ENCODE data around the gene RGS10.

RGS10 gene

GRCh38 chr10:119480667-119481066 is 61.9 kb downstream of the RGS10 start:
- H3K36me3 ChIP-seq (ENCODE audit: control insufficient read depth in 2 of 2, insufficient read depth in 1 of 2, low read length in 2 of 2): no peaks in the 10 kb centered on the region
- H3K27ac ChIP-seq (ENCODE audit: extremely low read depth, low read depth, low read length): no peak overlapping the region
- H3K4me3 ChIP-seq (ENCODE audit: low read depth, low read length): no peak overlapping the region
- H3K9me3 ChIP-seq (ENCODE audit: control insufficient read depth, insufficient read depth, low read depth, low read length): no peaks in the 10 kb centered on the region
- TF ChIP-seq GLIS2 (tag by site-specific recombination; IDR thresholded peaks at IDR 0.05): no peak
- no peak for TF ChIP-seq KLF1 (tag by site-specific recombination; IDR thresholded peaks at IDR 0.05)
- TF ChIP-seq TCF7L2 (IDR thresholded peaks at IDR 0.05; ENCODE audit: borderline replicate concordance, low read depth, low read length): no peak
- TF ChIP-seq ZNF473 (tag by site-specific recombination; IDR thresholded peaks at IDR 0.05): no peak
- TF ChIP-seq BCL11A (tag by site-specific recombination; IDR thresholded peaks at IDR 0.05; ENCODE audit: low read depth): no peak
- no peak for TF ChIP-seq ZNF426 (tag by site-specific recombination; IDR thresholded peaks at IDR 0.05)
- TF ChIP-seq HOXA7 (CRISPR knock-in tag; IDR thresholded peaks at IDR 0.05; ENCODE audit: borderline replicate concordance): no peak
- no peak for TF ChIP-seq PATZ1 (tag by site-specific recombination; IDR thresholded peaks at IDR 0.05)
- TF ChIP-seq ZNF292 (tag by site-specific recombination; IDR thresholded peaks at IDR 0.05; ENCODE audit: borderline replicate concordance, low read depth): no peak
- H3K4me1 ChIP-seq (ENCODE audit: control insufficient read depth, insufficient read depth, low read length): no peaks in the 10 kb centered on the region
- ChIA-PET POLR2A (interaction anchor here (0.7 kb wide), 1 partner anchor 11 kb away, joined by 5 read pairs; no protein-coding TSS in a partner anchor), CTCF (no interaction called here)

GRCh38 chr10:119479532-119479931 is 63.0 kb downstream of the RGS10 start:
- no peak for TF ChIP-seq ZNF624 (tag by site-specific recombination; IDR thresholded peaks at IDR 0.05)
- no peak for TF ChIP-seq ZNF23 (tag by site-specific recombination; IDR thresholded peaks at IDR 0.05; ENCODE audit: borderline replicate concordance)
- no peak for TF ChIP-seq ZNF280D (tag by site-specific recombination; IDR thresholded peaks at IDR 0.05)
- no peak for TF ChIP-seq ZNF629 (tag by site-specific recombination; IDR thresholded peaks at IDR 0.05)
- peak; percentile 35; the same call in 1 of the 2 replicates for TF ChIP-seq GLIS1 (tag by site-specific recombination; IDR thresholded peaks at IDR 0.05)
- TF ChIP-seq ZNF16 (tag by site-specific recombination; IDR thresholded peaks at IDR 0.05; ENCODE audit: low read depth): no peak
- TF ChIP-seq ZFHX2 (tag by site-specific recombination; conservative IDR thresholded peaks at IDR 0.05): no peak
- TF ChIP-seq ZIC2 (tag by site-specific recombination; IDR thresholded peaks at IDR 0.05): peak; percentile 90
- no peak for TF ChIP-seq ZNF639 (tag by site-specific recombination; IDR thresholded peaks at IDR 0.05)
- TF ChIP-seq ZNF76 (tag by site-specific recombination; IDR thresholded peaks at IDR 0.05; ENCODE audit: borderline replicate concordance, low read depth): no peak
- no peak for TF ChIP-seq ZNF571 (tag by site-specific recombination; IDR thresholded peaks at IDR 0.05)
- TF ChIP-seq PRDM1 (tag by site-specific recombination; IDR thresholded peaks at IDR 0.05): no peak
- TF ChIP-seq ZNF792 (tag by site-specific recombination; IDR thresholded peaks at IDR 0.05): no peak
- H3K9me3 ChIP-seq (ENCODE audit: control insufficient read depth, insufficient read depth, low read depth, low read length): no peaks in the 10 kb centered on the region
- no peaks in the 10 kb centered on the region for H3K36me3 ChIP-seq (ENCODE audit: control insufficient read depth in 2 of 2, insufficient read depth in 1 of 2, low read length in 2 of 2)
- no peak overlapping the region for H3K27ac ChIP-seq (ENCODE audit: extremely low read depth, low read depth, low read length)
- ChIA-PET POLR2A (interaction anchor here (0.6 kb wide), 1 partner anchor 23 kb away, joined by 7 read pairs; no protein-coding TSS in a partner anchor), CTCF (interaction anchor here (0.5 to 2.4 kb wide), 5 partner anchors 10 to 283 kb away, joined by 3 to 10 read pairs (median 4); no protein-coding TSS in a partner anchor)
- no peaks in the 10 kb centered on the region for H3K4me1 ChIP-seq (ENCODE audit: control insufficient read depth, insufficient read depth, low read length)
- no peak overlapping the region for H3K4me3 ChIP-seq (ENCODE audit: low read depth, low read length)

All from HEK293 (cell line).